HepG2 (cell line): ENCODE measurements around the gene CNTF.

Experiments
- EZH2 ChIP-seq: conservative IDR thresholded peaks from 2 replicates; pipeline ENCODE4 v1.6.1; 2012; ENCODE audit warnings: mild to moderate bottlenecking, low read depth, low read length, moderate library complexity
- ONECUT2 ChIP-seq: sonication (generic); formaldehyde crosslinking; IDR thresholded peaks from 2 replicates; pipeline ENCODE4 v1.4.0; 2020; ENCODE audit warnings: missing genetic modification reagents
- POLR2A ChIP-seq, 2 experiments: IDR thresholded peaks; 2 replicates each; pipeline ENCODE4 v1.6.1; 2011; ENCODE audit warnings: low read depth in 2 of 2, low read length in 2 of 2, mild to moderate bottlenecking in 1 of 2, moderate library complexity in 1 of 2; ENCODE audit not compliant: insufficient read depth in 1 of 2
- ZNF670 ChIP-seq: sonication (generic); formaldehyde crosslinking; IDR thresholded peaks from 2 replicates; pipeline ENCODE4 v1.8.0; 2022; ENCODE audit warnings: mild to moderate bottlenecking, missing genetic modification reagents, borderline replicate concordance
- ZNF687 ChIP-seq: sonication (generic); formaldehyde crosslinking; IDR thresholded peaks from 2 replicates; pipeline ENCODE4 v1.5.1; 2020; ENCODE audit warnings: mild to moderate bottlenecking, missing genetic modification reagents, moderate library complexity
- ZNF713 ChIP-seq: sonication (generic); formaldehyde crosslinking; IDR thresholded peaks from 2 replicates; pipeline ENCODE4 v1.4.0; 2020; ENCODE audit warnings: mild to moderate bottlenecking, missing genetic modification reagents

DNA sequence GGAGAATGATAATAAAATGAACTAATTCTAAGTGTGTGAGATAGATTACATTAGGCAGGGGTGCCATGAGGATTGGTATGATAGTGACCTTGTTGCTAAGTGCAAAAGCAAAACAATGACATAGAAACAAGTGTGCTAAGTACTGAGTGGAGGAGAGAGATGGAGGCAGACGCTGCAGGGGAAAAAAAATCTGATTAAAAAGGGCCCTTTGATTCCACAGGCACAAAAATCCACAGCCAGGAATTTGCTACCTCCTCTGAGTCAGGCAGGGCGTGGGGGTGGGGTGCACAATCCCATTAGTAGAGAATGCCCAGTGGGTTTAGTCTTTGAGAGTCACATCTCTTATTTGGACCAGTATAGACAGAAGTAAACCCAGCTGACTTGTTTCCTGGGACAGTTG, at the start of gene CNTF:
- TF ChIP-seq ZNF670 (CRISPR knock-in tag), result no peak
- no peak for TF ChIP-seq EZH2
- no peak for TF ChIP-seq ONECUT2 (CRISPR knock-in tag)
- TF ChIP-seq ZNF713 (CRISPR knock-in tag), result no peak
- no peak for TF ChIP-seq POLR2A (IDR thresholded peaks at IDR 0.05; ENCODE audit: insufficient read depth in 1 of 2, low read depth in 2 of 2, low read length in 2 of 2)
- TF ChIP-seq ZNF687 (CRISPR knock-in tag), result no peak
